SH-SY5Y (cell line): Measurements from ENCODE around the gene GABRB3.

ENCODE experiments used
- GATA2 ChIP-seq: IDR thresholded peaks from 2 replicates; pipeline ENCODE4 v1.6.1; 2011; ENCODE audit warnings: mild to moderate bottlenecking, low read depth, low read length
- GATA3 ChIP-seq: IDR thresholded peaks from 2 replicates; pipeline ENCODE4 v1.6.1; 2011; ENCODE audit warnings: low read depth, mild to moderate bottlenecking, low read length, moderate library complexity

GABRB3 gene

GRCh38 chr15:26665957-26666791 lies 106.7 kb downstream of the GABRB3 start:
- TF ChIP-seq GATA2 (no peak), GATA3 (no peak)

DNA sequence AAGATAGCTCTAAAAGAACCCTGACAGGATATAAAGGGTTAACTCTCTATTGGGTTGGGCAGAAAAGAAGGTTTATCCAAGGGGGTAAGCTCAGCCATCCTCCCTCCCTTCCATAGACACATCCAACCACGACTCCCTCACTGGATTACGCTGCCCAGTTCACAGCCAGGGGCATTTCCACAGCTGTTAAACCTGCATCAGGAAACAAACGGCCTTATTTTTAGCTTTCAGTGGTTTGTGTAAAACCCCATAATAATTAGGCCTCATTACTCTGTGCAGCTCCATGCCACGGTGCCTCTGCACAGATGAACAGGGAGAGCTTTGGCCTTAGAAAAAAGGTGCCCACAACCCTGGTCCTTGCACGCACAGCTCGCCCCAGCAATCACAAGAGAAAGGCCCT lies 110.6 kb downstream of the GABRB3 start:
- peak; percentile 2; the same call in 1 of the 2 replicates for TF ChIP-seq GATA2
- no peak for TF ChIP-seq GATA3

DNA sequence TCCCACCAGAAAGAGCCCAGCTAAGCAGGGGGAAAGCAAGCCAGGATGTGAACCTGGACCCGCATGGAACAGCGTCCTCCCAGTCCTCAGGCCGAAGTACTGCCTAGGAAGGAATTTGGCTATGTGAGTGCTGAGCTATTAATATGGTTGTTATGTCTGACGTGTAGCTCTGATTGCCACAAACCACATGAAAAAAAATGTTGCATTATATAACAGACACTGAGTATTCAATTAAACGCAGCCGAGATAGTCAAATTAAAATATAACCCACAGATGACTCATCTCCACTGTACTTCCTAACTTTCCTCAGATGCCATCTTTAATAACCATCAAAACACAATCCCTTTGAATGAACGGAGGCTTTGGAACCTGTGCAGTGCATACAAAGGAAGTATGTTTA lies 111.1 kb downstream of the GABRB3 start:
- TF ChIP-seq GATA2 (no peak; the same call in 1 of the 2 replicates), GATA3 (no peak)

- TF ChIP-seq GATA3 (no peak), GATA2 (no peak)
Observed at GRCh38 chr15:26661107-26661506, 111.8 kb downstream of the GABRB3 start.

- TF ChIP-seq GATA2 (no peak), GATA3 (no peak)
Observed at GRCh38 chr15:26660241-26660640, 112.6 kb downstream of the GABRB3 start.

DNA sequence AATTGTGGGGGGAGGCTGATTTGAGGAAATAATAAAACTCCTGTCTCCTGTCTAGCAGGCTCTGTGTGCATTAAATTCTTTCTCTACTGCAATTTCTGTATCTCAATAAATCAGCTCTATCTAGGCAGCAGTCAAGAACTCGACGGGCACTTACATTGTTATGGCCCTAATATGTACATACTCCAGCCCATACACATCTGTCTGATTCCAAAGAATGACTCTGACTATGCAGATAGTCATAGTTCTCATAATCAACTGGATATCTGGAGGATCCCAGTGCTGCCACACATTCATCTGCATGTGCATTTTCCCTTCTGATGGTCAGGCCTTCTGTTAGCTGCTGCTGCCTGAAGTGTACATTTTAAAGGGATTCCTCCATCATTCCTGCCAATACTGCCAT lies 114.6 kb downstream of the GABRB3 start:
- TF ChIP-seq GATA3 (no peak), GATA2 (no peak)

GRCh38 chr15:26656080-26656479 lies 116.8 kb downstream of the GABRB3 start:
- TF ChIP-seq GATA2 (no peak), GATA3 (no peak)

GRCh38 chr15:26651909-26652308 lies 121.0 kb downstream of the GABRB3 start:
- no peak for TF ChIP-seq GATA3
- TF ChIP-seq GATA2 = no peak

GRCh38 chr15:26648676-26649075 lies 124.2 kb downstream of the GABRB3 start:
- TF ChIP-seq GATA3 (no peak), GATA2 (no peak)

DNA sequence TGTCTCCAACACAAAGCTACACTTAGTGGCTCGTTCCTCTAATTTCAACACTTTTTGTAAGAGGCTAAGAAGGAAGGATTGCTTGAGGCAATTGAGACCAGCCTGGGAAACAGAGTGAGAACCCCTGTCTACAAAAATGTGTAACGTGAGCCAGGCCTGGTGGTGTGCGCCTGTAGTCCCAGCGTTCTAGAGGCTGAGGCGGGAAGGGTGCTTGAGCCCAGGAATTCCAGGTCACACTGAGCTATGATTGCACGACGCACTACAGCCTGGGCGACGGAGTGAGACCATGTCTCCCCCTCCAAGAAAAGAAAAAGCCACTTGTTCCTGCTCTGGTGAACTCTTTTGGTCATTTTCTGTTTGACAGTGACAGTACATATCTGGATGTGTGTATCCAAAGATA lies 127.9 kb downstream of the GABRB3 start:
- TF ChIP-seq GATA3 = no peak
- no peak for TF ChIP-seq GATA2

DNA sequence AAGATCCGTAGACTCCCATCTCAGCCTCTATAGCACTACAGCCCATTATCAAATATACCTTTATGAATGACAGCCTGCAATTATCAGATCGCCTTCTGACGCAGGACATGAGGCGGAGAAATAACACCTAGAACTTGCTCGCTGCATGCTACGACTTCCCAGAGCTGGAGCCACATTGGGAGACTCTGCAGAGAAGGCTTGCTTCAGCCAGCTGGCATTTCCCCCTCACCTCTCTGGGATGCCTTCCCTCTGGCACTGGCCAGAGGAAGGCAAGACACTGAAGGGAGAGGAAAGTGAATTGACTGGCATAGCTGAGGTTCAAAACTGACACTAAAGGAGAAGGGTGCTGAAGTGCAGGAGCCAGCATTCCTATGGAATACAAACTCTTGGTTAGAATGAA lies 131.7 kb downstream of the GABRB3 start:
- TF ChIP-seq GATA2 (no peak), GATA3 (no peak)

GRCh38 chr15:26640601-26641000 lies 132.3 kb downstream of the GABRB3 start:
- TF ChIP-seq GATA2 (no peak), GATA3 (no peak)

DNA sequence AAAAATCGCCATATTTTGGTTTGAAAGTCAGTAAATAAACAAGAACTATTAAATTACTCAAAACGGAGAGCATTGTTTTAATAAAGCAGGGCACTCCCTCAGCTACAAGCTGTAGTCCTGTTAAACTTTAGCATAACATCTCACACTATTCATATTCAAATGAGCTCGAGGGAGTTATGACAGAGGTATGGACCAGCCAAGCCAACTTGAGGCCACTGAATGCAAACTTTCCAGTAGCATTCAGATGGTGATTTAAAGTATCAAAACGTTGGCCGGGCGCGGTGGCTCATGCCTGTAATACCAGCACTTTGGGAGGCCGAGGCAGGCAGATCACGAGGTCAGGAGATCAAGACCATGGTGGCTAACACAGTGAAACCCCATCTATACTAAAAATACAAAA lies 132.9 kb downstream of the GABRB3 start:
- no peak for TF ChIP-seq GATA2
- TF ChIP-seq GATA3 = no peak

DNA sequence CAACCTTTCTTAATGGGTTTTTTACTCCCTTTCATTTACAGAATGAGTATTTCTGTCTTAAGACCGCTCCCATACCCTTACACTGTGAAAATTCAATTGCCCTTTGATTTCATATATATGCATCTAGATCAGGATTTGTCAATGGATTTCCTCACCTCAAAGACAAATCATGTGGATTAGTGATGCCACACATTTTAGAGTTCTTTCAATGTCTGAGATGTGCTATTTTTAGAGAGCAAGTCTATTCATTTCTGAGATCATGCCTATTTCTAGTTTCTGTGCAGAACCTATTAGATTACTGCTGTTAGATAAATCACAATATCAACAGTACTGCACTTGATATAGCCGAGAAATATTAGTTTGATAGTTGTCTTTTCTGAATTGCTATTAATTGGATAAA lies 137.3 kb downstream of the GABRB3 start:
- TF ChIP-seq GATA2 = no peak
- no peak for TF ChIP-seq GATA3

DNA sequence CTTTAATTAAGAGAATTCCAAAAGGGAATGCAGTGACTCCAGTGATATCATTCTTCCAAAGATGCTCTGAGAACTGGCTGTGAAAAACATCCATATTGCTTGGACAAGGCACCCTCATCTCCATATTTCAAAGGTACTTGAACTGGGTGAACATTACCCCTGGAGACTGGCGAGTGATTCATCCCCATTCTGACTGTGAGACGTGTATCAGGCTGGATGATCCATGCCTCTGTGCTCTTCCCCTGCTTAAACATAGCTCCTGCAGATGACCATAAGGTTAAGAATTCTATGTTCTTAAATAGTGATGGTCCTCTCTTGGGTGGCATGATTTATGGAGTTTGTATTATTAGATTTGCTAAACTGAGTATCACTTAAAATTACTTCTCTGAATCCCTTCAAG lies 137.8 kb downstream of the GABRB3 start:
- TF ChIP-seq GATA3 (no peak), GATA2 (no peak)
